ENCODE data around the gene CERK. TPM values are rescaled to one million over a fixed set of nuclear protein-coding genes. Genes with fewer than 3 reads are reported as not detected.
A peak's percentile ranks its signal among the peaks of the same experiment; 100 is the strongest.

The CERK gene
- total RNA-seq, 3 donors from 2014 or later, result 41.4 to 47.3 (median 44.9) TPM

DNA sequence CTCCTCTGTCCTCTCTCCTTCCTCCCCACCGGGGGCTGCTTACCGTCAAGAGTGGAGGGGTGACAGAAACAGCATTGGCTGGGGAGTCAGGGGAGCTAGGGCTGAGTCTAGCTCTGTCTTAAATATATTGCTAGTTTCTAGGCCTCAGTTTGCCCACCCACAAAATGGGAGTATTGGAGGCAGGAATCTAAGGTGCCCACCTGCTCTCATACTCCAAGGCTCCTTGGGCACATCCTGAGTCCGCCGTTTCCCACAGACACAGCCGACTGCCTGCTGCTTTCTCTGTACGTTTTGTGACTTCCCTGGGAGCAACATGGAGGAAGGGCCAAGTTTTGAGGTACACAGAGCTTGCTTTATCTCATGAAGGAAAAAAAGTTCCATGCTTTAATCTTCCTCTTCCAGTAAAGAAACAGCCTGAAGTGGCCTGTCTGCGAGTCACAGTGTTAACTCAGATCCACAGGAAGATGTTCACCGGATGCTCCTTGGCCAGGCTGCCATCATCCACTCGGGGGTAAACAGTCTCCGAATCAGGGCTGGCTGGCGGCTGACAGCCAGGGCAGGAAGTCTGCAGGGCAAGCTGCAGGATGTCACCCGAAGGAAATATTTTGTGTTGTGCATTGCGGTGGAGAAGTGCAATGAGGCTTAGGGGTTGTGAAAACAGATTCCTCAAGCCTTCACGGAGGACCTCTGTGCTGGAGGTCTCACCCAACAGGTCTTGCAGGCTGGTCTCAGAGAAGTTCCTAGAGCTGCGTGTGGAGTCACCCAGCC, 11.0 kb upstream of the CERK start:
- Mint-ChIP-seq H3K4me3 (peak overlapping the region; percentile 69), H3K9me3 (no peaks in the 10 kb centered on the region), H3K36me3 (ENCODE audit: insufficient read depth) (no peaks in the 10 kb centered on the region), H3K4me1 (ENCODE audit: low read depth) (peaks cover 26% of the 10 kb centered on the region), H3K27me3 (ENCODE audit: low read depth) (no peaks in the 10 kb centered on the region)
- DNase-seq, result peak; percentile 46
- peak; percentile 74 to 78 for ATAC-seq

DNA sequence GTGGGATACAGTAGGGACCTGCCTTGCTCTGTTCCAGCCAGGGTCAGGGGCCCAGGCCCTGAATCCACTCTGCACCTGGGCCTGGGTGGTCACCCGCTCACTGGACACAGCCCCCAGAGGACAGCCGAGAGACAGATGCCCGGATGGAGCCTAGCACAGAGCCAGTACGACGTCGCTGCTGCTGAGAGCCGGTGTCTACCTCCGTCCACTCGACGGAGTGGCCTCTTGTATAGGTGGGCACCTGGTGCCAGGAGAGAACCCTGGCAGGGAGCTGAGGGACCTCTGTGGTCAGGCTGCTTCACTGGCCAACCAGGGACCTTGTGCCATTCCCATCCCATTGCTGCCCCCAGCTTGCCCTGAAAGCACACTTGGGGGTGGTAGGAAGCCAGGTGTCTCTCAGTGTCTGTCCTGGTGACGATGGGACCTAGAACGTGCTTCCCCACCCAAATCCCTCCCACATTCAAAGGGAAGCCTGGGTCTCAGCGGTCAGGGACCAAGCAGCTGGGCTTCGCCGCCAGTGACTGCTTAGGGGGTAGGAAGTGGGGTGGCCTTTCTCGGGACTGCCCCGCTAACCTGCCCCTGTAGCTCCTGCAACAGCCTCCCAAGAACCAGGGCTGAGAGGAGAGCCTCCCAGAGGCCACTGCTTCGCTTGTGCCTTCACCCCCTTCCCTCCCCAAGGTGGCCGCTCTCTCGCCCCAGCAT, 10.3 kb upstream of the CERK start:
- Mint-ChIP-seq H3K36me3 (ENCODE audit: insufficient read depth) (no peaks in the 10 kb centered on the region), H3K4me3 (peak overlapping the region; percentile 69), H3K9me3 (no peaks in the 10 kb centered on the region), H3K27me3 (ENCODE audit: low read depth) (no peaks in the 10 kb centered on the region), H3K4me1 (ENCODE audit: low read depth) (peaks cover 25% of the 10 kb centered on the region)
- no peak for DNase-seq
- ATAC-seq, result no peak

GRCh38 chr22:46747646-46748045, 9.6 kb upstream of the CERK start:
- DNase-seq (no peak), ATAC-seq (no peak)
- no peaks in the 10 kb centered on the region for H3K36me3 Mint-ChIP-seq (ENCODE audit: insufficient read depth)
- no peaks in the 10 kb centered on the region for H3K27me3 Mint-ChIP-seq (ENCODE audit: low read depth)
- H3K4me1 Mint-ChIP-seq (ENCODE audit: low read depth), result peaks cover 25% of the 10 kb centered on the region
- no peaks in the 10 kb centered on the region for H3K9me3 Mint-ChIP-seq
- no peak overlapping the region for H3K4me3 Mint-ChIP-seq

DNA sequence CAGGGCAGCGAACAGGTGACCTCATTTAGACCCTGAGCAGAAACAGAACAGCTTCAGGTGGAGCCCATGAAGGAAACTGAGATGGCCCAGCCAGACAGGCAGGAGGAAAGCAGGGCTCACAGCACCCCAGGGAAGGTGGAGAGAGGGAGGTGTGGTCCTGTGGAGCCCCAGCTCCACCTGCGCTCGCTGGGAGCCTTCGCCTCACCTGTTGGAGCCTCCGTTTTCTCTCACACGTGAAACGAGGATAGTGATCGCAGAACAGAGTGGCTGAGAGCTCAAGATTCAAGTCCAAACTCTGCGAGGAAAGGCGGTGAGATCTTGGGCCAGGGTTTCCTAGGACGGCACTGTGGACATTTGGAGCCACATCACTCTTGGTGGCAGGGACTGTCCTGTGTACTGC, 8.6 kb upstream of the CERK start:
- ATAC-seq (no peak), DNase-seq (no peak)
- Mint-ChIP-seq H3K9me3 (no peaks in the 10 kb centered on the region), H3K4me3 (no peak overlapping the region), H3K4me1 (ENCODE audit: low read depth) (peaks cover 25% of the 10 kb centered on the region), H3K27me3 (ENCODE audit: low read depth) (no peaks in the 10 kb centered on the region), H3K36me3 (ENCODE audit: insufficient read depth) (no peaks in the 10 kb centered on the region)

GRCh38 chr22:46746192-46746591, 8.1 kb upstream of the CERK start:
- DNase-seq (no peak), ATAC-seq (no peak)
- Mint-ChIP-seq H3K36me3 (ENCODE audit: insufficient read depth) (no peaks in the 10 kb centered on the region), H3K4me1 (ENCODE audit: low read depth) (peaks cover 22% of the 10 kb centered on the region), H3K27me3 (ENCODE audit: low read depth) (no peaks in the 10 kb centered on the region), H3K4me3 (no peak overlapping the region), H3K9me3 (no peaks in the 10 kb centered on the region)

DNA sequence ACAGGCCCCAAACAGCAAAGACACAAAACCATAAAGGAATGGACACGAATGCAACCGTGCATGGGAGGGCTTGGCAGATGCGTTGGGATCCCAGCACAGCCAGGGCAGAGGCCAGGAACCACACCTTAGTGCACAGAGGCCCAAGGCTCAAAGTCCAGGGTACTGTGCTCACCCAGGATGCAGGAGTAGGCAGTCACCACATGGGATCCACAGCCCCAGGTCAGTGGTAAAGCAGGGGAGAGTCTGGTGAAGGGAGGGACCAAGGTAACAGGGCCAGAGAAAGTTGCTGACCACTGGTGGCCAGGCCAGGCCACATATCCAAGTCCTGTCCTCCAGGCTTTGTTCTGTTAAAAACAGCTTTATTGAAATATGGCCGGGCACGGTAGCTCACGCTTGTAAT, 6.5 kb upstream of the CERK start:
- H3K27me3 Mint-ChIP-seq (ENCODE audit: low read depth), result no peaks in the 10 kb centered on the region
- peaks cover 10% of the 10 kb centered on the region for H3K4me1 Mint-ChIP-seq (ENCODE audit: low read depth)
- H3K9me3 Mint-ChIP-seq, result no peaks in the 10 kb centered on the region
- DNase-seq, result no peak
- no peak overlapping the region for H3K4me3 Mint-ChIP-seq
- H3K36me3 Mint-ChIP-seq (ENCODE audit: insufficient read depth), result no peaks in the 10 kb centered on the region
- no peak for ATAC-seq

- ATAC-seq, result no peak
- Mint-ChIP-seq H3K4me1 (ENCODE audit: low read depth) (peaks cover 8% of the 10 kb centered on the region), H3K36me3 (ENCODE audit: insufficient read depth) (no peaks in the 10 kb centered on the region), H3K9me3 (no peaks in the 10 kb centered on the region), H3K27me3 (ENCODE audit: low read depth) (no peaks in the 10 kb centered on the region), H3K4me3 (no peak overlapping the region)
- no peak for DNase-seq
These were observed 4.6 kb upstream of the CERK start for GRCh38 chr22:46742576-46743221.

DNA sequence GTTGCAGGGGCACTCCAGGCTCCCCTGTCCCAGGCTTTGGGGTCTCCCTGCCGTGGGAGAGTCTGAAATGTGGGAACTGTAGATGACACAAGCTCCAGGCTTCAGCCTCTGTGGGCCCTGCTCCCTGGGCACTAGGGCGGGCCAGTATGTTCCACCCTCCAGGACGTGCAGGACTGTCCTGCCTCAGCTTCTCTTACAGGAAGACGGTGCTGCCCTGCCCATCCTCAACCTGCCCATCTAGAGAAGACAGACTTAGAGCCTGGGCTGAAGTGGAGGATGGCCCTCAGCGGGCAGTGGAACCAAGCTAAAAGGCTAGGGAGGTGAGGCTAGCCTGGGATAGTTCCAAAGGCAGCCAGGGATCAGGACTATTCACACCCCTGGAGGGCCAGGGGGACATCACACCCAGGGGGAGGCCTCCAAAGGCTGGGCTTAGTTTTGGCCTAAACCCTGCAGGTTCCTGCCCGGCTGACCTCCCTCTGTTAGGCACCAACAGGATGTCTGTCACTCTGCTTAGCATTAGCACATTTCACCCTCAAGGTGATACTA, 4.0 kb upstream of the CERK start:
- H3K4me3 Mint-ChIP-seq, result no peak overlapping the region
- DNase-seq (no peak), ATAC-seq (no peak)

GRCh38 chr22:46740910-46741780, 3.1 kb upstream of the CERK start:
- ATAC-seq (no peak), DNase-seq (no peak)
- Mint-ChIP-seq H3K36me3 (ENCODE audit: insufficient read depth) (no peaks in the 10 kb centered on the region), H3K4me1 (ENCODE audit: low read depth) (peaks cover 18% of the 10 kb centered on the region), H3K4me3 (no peak overlapping the region), H3K27me3 (ENCODE audit: low read depth) (no peaks in the 10 kb centered on the region), H3K9me3 (no peaks in the 10 kb centered on the region)

More for the DNA sequence above, 4.0 kb upstream of the CERK start:
- no peaks in the 10 kb centered on the region for H3K36me3 Mint-ChIP-seq (ENCODE audit: insufficient read depth)
- H3K4me1 Mint-ChIP-seq (ENCODE audit: low read depth), result peaks cover 10% of the 10 kb centered on the region
- H3K9me3 Mint-ChIP-seq, result no peaks in the 10 kb centered on the region
- H3K27me3 Mint-ChIP-seq (ENCODE audit: low read depth), result no peaks in the 10 kb centered on the region

DNA sequence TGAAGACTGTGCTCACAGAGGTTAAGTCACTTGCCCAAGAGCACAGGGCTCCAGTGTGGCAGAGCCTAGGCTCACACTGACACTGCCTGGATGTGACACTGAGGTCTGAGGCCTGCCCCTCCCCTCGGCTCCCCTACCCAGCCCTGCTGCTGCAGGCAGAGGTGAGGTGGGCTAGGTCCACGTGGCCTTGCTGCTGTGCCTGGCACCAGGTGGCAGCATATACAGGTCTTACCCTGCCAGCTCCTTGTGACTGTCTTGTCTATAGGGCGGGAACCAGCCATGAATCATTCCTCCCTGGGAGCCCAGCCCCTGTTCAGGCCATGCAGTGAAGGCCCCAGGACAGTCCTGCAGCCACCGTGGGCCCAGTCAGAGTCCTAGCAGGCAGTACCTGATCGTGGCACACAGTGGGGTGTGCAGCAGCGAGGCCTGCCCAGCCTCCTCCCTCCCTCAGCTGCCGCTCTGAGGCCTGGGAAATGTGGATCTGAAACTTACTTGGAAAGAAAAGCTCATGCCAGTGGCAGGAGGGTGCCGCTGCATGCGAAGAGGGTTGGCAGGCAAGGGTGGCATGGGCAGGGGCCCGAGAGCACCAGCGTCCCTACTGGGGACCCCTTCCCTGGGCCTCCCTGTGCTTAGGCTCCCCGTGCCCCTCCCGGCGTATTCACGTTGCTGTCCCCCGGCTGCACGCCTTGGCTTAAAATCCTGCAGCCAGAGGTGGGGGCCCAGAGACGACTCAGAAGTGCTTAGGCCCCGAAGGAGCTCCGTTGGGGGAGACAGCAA, 1.2 kb upstream of the CERK start:
- Mint-ChIP-seq H3K9me3 (no peaks in the 10 kb centered on the region), H3K4me3 (peak overlapping the region; percentile 84), H3K36me3 (ENCODE audit: insufficient read depth) (no peaks in the 10 kb centered on the region), H3K4me1 (ENCODE audit: low read depth) (peaks cover 37% of the 10 kb centered on the region), H3K27me3 (ENCODE audit: low read depth) (no peaks in the 10 kb centered on the region)
- ATAC-seq (peak in 1 of 2 donors; percentile 75), DNase-seq (peak; percentile 79)

GRCh38 chr22:46738647-46739093, 618 bp upstream of the CERK start:
- peak overlapping the region; percentile 84 for H3K4me3 Mint-ChIP-seq
- no peaks in the 10 kb centered on the region for H3K36me3 Mint-ChIP-seq (ENCODE audit: insufficient read depth)
- H3K9me3 Mint-ChIP-seq, result no peaks in the 10 kb centered on the region
- DNase-seq (no peak), ATAC-seq (peak in 1 of 2 donors; percentile 24)
- H3K4me1 Mint-ChIP-seq (ENCODE audit: low read depth), result peaks cover 40% of the 10 kb centered on the region
- H3K27me3 Mint-ChIP-seq (ENCODE audit: low read depth), result no peaks in the 10 kb centered on the region

GRCh38 chr22:46737105-46737975, 712 bp downstream of the CERK start:
- H3K36me3 Mint-ChIP-seq (ENCODE audit: insufficient read depth), result no peaks in the 10 kb centered on the region
- ATAC-seq, result peak; percentile 39 to 49
- H3K4me1 Mint-ChIP-seq (ENCODE audit: low read depth), result peaks cover 48% of the 10 kb centered on the region
- H3K27me3 Mint-ChIP-seq (ENCODE audit: low read depth), result no peaks in the 10 kb centered on the region
- H3K9me3 Mint-ChIP-seq, result no peaks in the 10 kb centered on the region
- H3K4me3 Mint-ChIP-seq, result peak overlapping the region; percentile 94
- DNase-seq, result peak; percentile 27
